ENCODE data around the gene GDI1. TPM values are rescaled to one million over a fixed set of nuclear protein-coding genes. Genes with fewer than 3 reads are reported as not detected.

Gene GDI1
- total and polyA plus RNA-seq, 2 experiments from 2014 or later = 48.5 to 95.9 TPM

DNA sequence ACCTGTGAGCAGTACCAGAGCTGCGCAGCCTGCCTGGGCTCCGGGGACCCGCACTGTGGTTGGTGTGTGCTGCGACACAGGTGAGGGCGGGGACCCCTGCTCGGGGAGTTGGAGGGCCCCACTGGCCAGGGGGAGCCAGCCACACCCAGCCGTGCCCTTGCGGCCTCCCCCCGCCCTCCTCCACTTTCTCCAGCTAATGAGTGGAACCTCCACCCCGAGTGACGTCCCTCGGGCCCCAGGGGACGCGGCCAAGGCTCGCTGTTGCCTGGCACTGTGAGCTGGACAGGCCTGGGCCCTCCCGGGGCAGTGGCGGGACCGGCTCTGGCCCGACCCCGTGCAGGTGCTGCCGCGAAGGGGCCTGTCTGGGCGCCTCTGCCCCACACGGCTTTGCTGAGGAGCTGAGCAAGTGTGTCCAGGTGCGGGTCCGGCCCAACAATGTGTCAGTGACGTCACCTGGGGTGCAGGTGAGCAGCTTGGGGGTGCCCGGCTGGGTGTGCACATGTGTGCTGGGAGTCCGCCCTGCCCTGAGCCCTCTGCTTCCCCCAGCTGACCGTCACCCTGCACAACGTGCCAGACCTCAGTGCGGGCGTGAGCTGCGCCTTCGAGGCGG is 26.8 kb downstream of the GDI1 start (continued):
- TF ChIP-seq, protein P1, sequence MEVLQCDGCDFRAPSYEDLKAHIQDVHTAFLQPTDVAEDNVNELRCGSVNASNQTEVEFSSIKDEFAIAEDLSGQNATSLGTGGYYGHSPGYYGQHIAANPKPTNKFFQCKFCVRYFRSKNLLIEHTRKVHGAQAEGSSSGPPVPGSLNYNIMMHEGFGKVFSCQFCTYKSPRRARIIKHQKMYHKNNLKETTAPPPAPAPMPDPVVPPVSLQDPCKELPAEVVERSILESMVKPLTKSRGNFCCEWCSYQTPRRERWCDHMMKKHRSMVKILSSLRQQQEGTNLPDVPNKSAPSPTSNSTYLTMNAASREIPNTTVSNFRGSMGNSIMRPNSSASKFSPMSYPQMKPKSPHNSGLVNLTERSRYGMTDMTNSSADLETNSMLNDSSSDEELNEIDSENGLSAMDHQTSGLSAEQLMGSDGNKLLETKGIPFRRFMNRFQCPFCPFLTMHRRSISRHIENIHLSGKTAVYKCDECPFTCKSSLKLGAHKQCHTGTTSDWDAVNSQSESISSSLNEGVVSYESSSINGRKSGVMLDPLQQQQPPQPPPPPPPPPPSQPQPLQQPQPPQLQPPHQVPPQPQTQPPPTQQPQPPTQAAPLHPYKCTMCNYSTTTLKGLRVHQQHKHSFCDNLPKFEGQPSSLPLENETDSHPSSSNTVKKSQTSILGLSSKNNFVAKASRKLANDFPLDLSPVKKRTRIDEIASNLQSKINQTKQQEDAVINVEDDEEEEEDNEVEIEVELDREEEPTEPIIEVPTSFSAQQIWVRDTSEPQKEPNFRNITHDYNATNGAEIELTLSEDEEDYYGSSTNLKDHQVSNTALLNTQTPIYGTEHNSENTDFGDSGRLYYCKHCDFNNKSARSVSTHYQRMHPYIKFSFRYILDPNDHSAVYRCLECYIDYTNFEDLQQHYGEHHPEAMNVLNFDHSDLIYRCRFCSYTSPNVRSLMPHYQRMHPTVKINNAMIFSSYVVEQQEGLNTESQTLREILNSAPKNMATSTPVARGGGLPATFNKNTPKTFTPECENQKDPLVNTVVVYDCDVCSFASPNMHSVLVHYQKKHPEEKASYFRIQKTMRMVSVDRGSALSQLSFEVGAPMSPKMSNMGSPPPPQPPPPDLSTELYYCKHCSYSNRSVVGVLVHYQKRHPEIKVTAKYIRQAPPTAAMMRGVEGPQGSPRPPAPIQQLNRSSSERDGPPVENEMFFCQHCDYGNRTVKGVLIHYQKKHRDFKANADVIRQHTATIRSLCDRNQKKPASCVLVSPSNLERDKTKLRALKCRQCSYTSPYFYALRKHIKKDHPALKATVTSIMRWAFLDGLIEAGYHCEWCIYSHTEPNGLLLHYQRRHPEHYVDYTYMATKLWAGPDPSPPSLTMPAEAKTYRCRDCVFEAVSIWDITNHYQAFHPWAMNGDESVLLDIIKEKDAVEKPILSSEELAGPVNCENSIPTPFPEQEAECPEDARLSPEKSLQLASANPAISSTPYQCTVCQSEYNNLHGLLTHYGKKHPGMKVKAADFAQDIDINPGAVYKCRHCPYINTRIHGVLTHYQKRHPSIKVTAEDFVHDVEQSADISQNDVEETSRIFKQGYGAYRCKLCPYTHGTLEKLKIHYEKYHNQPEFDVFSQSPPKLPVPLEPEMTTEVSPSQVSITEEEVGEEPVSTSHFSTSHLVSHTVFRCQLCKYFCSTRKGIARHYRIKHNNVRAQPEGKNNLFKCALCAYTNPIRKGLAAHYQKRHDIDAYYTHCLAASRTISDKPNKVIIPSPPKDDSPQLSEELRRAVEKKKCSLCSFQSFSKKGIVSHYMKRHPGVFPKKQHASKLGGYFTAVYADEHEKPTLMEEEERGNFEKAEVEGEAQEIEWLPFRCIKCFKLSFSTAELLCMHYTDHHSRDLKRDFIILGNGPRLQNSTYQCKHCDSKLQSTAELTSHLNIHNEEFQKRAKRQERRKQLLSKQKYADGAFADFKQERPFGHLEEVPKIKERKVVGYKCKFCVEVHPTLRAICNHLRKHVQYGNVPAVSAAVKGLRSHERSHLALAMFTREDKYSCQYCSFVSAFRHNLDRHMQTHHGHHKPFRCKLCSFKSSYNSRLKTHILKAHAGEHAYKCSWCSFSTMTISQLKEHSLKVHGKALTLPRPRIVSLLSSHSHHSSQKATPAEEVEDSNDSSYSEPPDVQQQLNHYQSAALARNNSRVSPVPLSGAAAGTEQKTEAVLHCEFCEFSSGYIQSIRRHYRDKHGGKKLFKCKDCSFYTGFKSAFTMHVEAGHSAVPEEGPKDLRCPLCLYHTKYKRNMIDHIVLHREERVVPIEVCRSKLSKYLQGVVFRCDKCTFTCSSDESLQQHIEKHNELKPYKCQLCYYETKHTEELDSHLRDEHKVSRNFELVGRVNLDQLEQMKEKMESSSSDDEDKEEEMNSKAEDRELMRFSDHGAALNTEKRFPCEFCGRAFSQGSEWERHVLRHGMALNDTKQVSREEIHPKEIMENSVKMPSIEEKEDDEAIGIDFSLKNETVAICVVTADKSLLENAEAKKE (CRISPR knock-in tag; IDR thresholded peaks at IDR 0.05) = no peak
- TF ChIP-seq, protein P2, sequence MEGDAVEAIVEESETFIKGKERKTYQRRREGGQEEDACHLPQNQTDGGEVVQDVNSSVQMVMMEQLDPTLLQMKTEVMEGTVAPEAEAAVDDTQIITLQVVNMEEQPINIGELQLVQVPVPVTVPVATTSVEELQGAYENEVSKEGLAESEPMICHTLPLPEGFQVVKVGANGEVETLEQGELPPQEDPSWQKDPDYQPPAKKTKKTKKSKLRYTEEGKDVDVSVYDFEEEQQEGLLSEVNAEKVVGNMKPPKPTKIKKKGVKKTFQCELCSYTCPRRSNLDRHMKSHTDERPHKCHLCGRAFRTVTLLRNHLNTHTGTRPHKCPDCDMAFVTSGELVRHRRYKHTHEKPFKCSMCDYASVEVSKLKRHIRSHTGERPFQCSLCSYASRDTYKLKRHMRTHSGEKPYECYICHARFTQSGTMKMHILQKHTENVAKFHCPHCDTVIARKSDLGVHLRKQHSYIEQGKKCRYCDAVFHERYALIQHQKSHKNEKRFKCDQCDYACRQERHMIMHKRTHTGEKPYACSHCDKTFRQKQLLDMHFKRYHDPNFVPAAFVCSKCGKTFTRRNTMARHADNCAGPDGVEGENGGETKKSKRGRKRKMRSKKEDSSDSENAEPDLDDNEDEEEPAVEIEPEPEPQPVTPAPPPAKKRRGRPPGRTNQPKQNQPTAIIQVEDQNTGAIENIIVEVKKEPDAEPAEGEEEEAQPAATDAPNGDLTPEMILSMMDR (conservative IDR thresholded peaks at IDR 0.05; ENCODE audit: low read depth in 2 of 2) = no peak
- TF ChIP-seq ZNF331 (CRISPR knock-in tag; IDR thresholded peaks at IDR 0.05; ENCODE audit: low read depth) (no peak), ZNF114 (CRISPR knock-in tag; IDR thresholded peaks at IDR 0.05) (no peak), CREB1 (CRISPR knock-in tag; IDR thresholded peaks at IDR 0.05; ENCODE audit: low read depth) (no peak), POLR2AphosphoS5 (IDR thresholded peaks at IDR 0.05; ENCODE audit: low read depth) (no peak), EZH2phosphoT487 (IDR thresholded peaks at IDR 0.05; ENCODE audit: unreplicated experiment) (no peak)
- TF ChIP-seq, protein P3, sequence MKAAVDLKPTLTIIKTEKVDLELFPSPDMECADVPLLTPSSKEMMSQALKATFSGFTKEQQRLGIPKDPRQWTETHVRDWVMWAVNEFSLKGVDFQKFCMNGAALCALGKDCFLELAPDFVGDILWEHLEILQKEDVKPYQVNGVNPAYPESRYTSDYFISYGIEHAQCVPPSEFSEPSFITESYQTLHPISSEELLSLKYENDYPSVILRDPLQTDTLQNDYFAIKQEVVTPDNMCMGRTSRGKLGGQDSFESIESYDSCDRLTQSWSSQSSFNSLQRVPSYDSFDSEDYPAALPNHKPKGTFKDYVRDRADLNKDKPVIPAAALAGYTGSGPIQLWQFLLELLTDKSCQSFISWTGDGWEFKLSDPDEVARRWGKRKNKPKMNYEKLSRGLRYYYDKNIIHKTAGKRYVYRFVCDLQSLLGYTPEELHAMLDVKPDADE (IDR thresholded peaks at IDR 0.05) = no peak
